Gastroesophageal sphincter (tissue), 4 donors: ENCODE results near the gene JAGN1. TPM values are rescaled to one million over a fixed set of nuclear protein-coding genes. Genes with fewer than 3 reads are reported as not detected.
"Not testable (repeated sequence)": the region's sequence is repeated elsewhere in the genome, so short reads cannot be mapped to it uniquely, and the experiment has no call there.

Source experiments
- ATAC-seq: fragments of 150-250 bp; one replicate; pipeline ENCODE4 v1.9.1; 2016; ENCODE audit warnings: mild to moderate bottlenecking, moderate library complexity
- H3K27ac ChIP-seq, 4 donors: fragments of 200-600 bp; sonication (generic) in 3 of 4; 1 replicate in 3 of 4; 2 replicates in 1 of 4; pipeline ENCODE4 v1.5.1; 2016 to 2019
- H3K27me3 ChIP-seq: fragments of 200-600 bp; sonication (generic); one replicate; pipeline ENCODE4 v1.5.1; 2019
- H3K36me3 ChIP-seq, 2 donors: fragments of 200-600 bp; sonication (generic); one replicate each; pipeline ENCODE4 v1.5.1; 2019; ENCODE audit warnings: control low read depth in 1 of 2
- H3K4me1 ChIP-seq, 3 donors: fragments of 200-600 bp; sonication (generic); 1 replicate in 2 of 3; 2 replicates in 1 of 3; pipeline ENCODE4 v1.5.1; 2016 to 2019; ENCODE audit warnings: control low read depth in 2 of 3
- H3K4me3 ChIP-seq, 2 donors: fragments of 200-600 bp; sonication (generic); one replicate each; pipeline ENCODE4 v1.5.1; 2019; ENCODE audit warnings: mild to moderate bottlenecking in 1 of 2, moderate library complexity in 1 of 2
- H3K9me3 ChIP-seq, 3 donors: fragments of 200-600 bp; sonication (generic); one replicate each; pipeline ENCODE4 v1.5.1; 2017 to 2019; ENCODE audit warnings: control low read depth in 2 of 3
- EP300 ChIP-seq: sonication (generic); formaldehyde crosslinking; IDR thresholded peaks from one replicate; pipeline ENCODE4 v1.6.1; 2017; ENCODE audit warnings: antibody characterized with exemption, mild to moderate bottlenecking
- POLR2A ChIP-seq, 2 donors: fragments of 450-650 bp; IDR thresholded peaks; one replicate each; pipeline ENCODE4 v1.6.1; 2017; ENCODE audit warnings: antibody characterized with exemption in 2 of 2, mild to moderate bottlenecking in 2 of 2, moderate library complexity in 1 of 2
- POLR2AphosphoS5 ChIP-seq: sonication (generic); formaldehyde crosslinking; IDR thresholded peaks from one replicate; pipeline ENCODE4 v1.6.1; 2017; ENCODE audit warnings: antibody characterized with exemption
- WGBS, 2 donors: methylation state at CpG; one replicate each; pipeline ENCODE4 v1.1.5; 2018; ENCODE audit warnings: low coverage in 1 of 2; 5-methylcytosine and 5-hydroxymethylcytosine counted together
- total RNA-seq, 4 donors: library from RNA; depleted of rRNA; stranded (reverse); fragments of >200 nt; gene quantifications; one replicate each; pipeline ENCODE4 v1.1.0, GENCODE V29; 2016
- TF ChIP-seq, protein P1 (sequence below), 4 experiments: fragments of 200-600 bp in 2 of 4; fragments of 450-650 bp in 2 of 4; sonication (generic) in 1 of 4; IDR thresholded peaks; one replicate each; pipeline ENCODE4 v1.5.1; 2017 to 2019; ENCODE audit warnings: antibody characterized with exemption in 4 of 4, mild to moderate bottlenecking in 2 of 4, moderate library complexity in 2 of 4

The JAGN1 gene
- total RNA-seq, 4 donors from 2014 or later: 23.4 to 39.3 (median 31.7) TPM

DNA sequence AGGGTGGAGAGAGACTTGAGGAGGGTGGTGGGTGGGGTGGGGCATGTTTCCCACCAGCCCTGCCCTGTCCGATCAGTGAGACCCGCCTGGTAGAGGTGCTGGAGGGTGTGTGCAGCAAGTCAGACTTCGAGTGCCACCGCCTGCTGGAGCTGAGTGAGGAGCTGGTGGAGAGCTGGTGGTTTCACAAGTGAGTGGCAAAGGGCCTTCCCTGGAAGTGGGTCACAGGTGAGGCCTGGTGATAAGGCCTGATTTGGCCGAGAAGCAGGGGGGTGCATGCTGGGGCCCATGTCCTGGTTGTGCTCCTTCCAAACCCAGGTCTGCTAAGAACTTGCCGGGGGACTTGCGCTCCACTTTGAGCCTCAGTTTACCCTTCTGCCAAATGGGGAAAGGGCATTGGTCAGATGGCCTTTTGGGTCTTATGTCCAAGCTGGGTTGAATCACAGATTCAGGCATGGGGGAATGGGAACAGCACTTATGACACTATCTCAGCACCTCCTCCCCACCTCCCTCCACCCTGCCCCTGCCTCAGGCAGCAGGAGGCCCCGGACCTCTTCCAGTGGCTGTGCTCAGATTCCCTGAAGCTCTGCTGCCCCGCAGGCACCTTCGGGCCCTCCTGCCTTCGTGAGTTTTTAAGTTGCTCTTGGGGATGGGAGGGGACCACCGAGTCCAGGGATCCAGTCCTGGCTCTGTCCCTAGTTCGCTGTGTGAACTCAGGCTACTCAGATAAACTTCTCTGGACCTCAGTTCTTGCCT, 47.3 kb downstream of the JAGN1 start:
- TF ChIP-seq POLR2AphosphoS5 (no peak), POLR2A (IDR thresholded peaks at IDR 0.05) (no peak), EP300 (no peak)
- TF ChIP-seq, protein P1, sequence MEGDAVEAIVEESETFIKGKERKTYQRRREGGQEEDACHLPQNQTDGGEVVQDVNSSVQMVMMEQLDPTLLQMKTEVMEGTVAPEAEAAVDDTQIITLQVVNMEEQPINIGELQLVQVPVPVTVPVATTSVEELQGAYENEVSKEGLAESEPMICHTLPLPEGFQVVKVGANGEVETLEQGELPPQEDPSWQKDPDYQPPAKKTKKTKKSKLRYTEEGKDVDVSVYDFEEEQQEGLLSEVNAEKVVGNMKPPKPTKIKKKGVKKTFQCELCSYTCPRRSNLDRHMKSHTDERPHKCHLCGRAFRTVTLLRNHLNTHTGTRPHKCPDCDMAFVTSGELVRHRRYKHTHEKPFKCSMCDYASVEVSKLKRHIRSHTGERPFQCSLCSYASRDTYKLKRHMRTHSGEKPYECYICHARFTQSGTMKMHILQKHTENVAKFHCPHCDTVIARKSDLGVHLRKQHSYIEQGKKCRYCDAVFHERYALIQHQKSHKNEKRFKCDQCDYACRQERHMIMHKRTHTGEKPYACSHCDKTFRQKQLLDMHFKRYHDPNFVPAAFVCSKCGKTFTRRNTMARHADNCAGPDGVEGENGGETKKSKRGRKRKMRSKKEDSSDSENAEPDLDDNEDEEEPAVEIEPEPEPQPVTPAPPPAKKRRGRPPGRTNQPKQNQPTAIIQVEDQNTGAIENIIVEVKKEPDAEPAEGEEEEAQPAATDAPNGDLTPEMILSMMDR (IDR thresholded peaks at IDR 0.05): no peak
- Histone ChIP-seq H3K36me3 (peaks cover 0 to 49% of the 10 kb centered on the region in 2 donors), H3K27me3 (no peaks in the 10 kb centered on the region), H3K4me3 (no peak overlapping the region), H3K4me1 (peaks cover 0 to 30% (median 18%) of the 10 kb centered on the region in 3 donors), H3K27ac (no peak overlapping the region), H3K9me3 (no peaks in the 10 kb centered on the region)
- 86% methylated on average over 3 of the region's 13 CpGs; no CpG with 5 or more reads in 1 of the 2 donors for WGBS, 2 donors
- no peak for ATAC-seq

DNA sequence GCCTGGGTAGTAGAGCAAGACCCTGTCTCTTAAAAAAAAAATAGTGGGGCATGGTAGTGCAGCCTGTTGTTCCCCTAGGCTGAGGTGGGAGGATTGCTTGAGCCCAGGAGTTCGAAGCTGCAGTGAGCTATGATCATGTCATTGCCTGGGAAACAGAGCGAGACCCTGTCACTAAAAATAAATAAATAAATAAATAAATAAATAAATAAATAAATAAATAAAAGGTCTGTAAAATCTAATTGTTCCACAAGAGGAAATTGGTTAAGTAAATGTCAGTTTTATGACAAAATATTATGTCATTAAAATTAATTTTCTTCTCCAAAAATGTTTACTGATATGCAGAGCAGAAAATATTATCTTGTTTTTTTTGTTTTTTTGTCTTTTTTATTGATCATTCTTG, 48.6 kb downstream of the JAGN1 start:
- no peaks in the 10 kb centered on the region for H3K27me3 ChIP-seq
- WGBS, 2 donors: 92 to 94% methylated on average over 2 of the region's 2 CpGs
- ATAC-seq: no peak
- H3K27ac ChIP-seq: no peak overlapping the region
- H3K4me3 ChIP-seq: no peak overlapping the region
- peaks cover 0 to 62% of the 10 kb centered on the region in 2 donors for H3K36me3 ChIP-seq
- TF ChIP-seq POLR2AphosphoS5 (no peak), EP300 (no peak), POLR2A (IDR thresholded peaks at IDR 0.05) (no peak)
- TF ChIP-seq, protein P1 (IDR thresholded peaks at IDR 0.05): no peak
- peaks cover 0 to 22% (median 18%) of the 10 kb centered on the region in 3 donors for H3K4me1 ChIP-seq
- no peaks in the 10 kb centered on the region for H3K9me3 ChIP-seq

- Histone ChIP-seq H3K4me1 (peaks cover 0 to 13% (median 11%) of the 10 kb centered on the region in 3 donors), H3K36me3 (peaks cover 0 to 69% of the 10 kb centered on the region in 2 donors)
- not testable (repeated sequence) for H3K9me3 ChIP-seq, ATAC-seq, H3K27me3 ChIP-seq, H3K4me3 ChIP-seq, H3K27ac ChIP-seq
- WGBS, 2 donors: no CpG with 5 or more reads among the region's 32 CpGs
These were observed 49.5 kb downstream of the JAGN1 start for GRCh38 chr3:9939906-9940305.

DNA sequence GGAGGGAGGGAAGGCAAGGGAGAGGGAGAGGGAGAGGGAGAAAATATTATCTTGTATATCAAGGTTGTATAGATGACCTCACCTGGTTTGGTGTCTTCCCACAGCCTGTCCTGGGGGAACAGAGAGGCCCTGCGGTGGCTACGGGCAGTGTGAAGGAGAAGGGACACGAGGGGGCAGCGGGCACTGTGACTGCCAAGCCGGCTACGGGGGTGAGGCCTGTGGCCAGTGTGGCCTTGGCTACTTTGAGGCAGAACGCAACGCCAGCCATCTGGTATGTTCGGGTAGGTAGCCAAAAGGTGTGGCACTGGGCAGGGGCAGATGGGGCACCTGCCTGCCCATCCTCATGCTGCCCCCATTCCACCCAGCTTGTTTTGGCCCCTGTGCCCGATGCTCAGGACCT, 50.3 kb downstream of the JAGN1 start:
- no peak for TF ChIP-seq POLR2AphosphoS5
- TF ChIP-seq, protein P1 (IDR thresholded peaks at IDR 0.05): no peak
- TF ChIP-seq POLR2A (IDR thresholded peaks at IDR 0.05): no peak
- TF ChIP-seq EP300: no peak
- Histone ChIP-seq H3K4me1 (peaks cover 0 to 10% (median 2%) of the 10 kb centered on the region in 3 donors), H3K27me3 (no peaks in the 10 kb centered on the region), H3K4me3 (no peak overlapping the region), H3K36me3 (peaks cover 0 to 67% of the 10 kb centered on the region in 2 donors), H3K27ac (no peak overlapping the region), H3K9me3 (no peaks in the 10 kb centered on the region)
- ATAC-seq: no peak
- WGBS, 2 donors: 93% methylated on average over 7 of the region's 10 CpGs; no CpG with 5 or more reads in 1 of the 2 donors

- Histone ChIP-seq H3K36me3 (peaks cover 0 to 54% of the 10 kb centered on the region in 2 donors), H3K27me3 (no peaks in the 10 kb centered on the region), H3K4me1 (peaks cover 0 to 20% (median 0%) of the 10 kb centered on the region in 3 donors), H3K27ac (no peak overlapping the region), H3K4me3 (no peak overlapping the region), H3K9me3 (no peaks in the 10 kb centered on the region)
- TF ChIP-seq EP300 (no peak), POLR2AphosphoS5 (no peak), POLR2A (IDR thresholded peaks at IDR 0.05) (no peak)
- TF ChIP-seq, protein P1 (IDR thresholded peaks at IDR 0.05): no peak
- 74 to 80% methylated on average over 4 of the region's 4 CpGs for WGBS, 2 donors
- no peak for ATAC-seq
These were observed 51.8 kb downstream of the JAGN1 start for GRCh38 chr3:9942164-9942563.
